Natural killer cell treated with Interleukin-12 subunit alpha and Interleukin-12 subunit beta and Interleukin-15 and Interleukin-18, amount 100 ng/mL, for 72 hours (primary cell): ENCODE results near the gene GNLY. TPM values are rescaled to one million over a fixed set of nuclear protein-coding genes. Genes with fewer than 3 reads are reported as not detected.

Experiments used
- ATAC-seq, 2 donors: fragments of 150-1000 bp; cut with Tn5 transposase in 1 of 2; sonication (Bioruptor Pico), chemical (Tn5 transposase) in 1 of 2; 2 replicates each; pipeline ENCODE4 v1.10.0; 2021
- DNase-seq: peaks from one replicate; pipeline ENCODE4 v3.0.0; 2022; ENCODE audit warnings: low spot score
- H3K27ac Mint-ChIP-seq, 2 donors: 1 replicate in 1 of 2; 2 replicates in 1 of 2; pipeline ENCODE4 v1.8.0; 2022; ENCODE audit warnings: mixed read lengths in 2 of 2, mild to moderate bottlenecking in 1 of 2, moderate library complexity in 1 of 2
- H3K27me3 Mint-ChIP-seq, 2 donors: 1 replicate in 1 of 2; 2 replicates in 1 of 2; pipeline ENCODE4 v1.8.0; 2022; ENCODE audit warnings: mixed read lengths in 2 of 2
- H3K36me3 Mint-ChIP-seq: one replicate; pipeline ENCODE4 v1.8.0; 2022; ENCODE audit warnings: mixed read lengths
- H3K4me1 Mint-ChIP-seq, 2 donors: 1 replicate in 1 of 2; 2 replicates in 1 of 2; pipeline ENCODE4 v1.8.0; 2022; ENCODE audit warnings: low read depth in 2 of 2, mixed read lengths in 2 of 2, mild to moderate bottlenecking in 1 of 2
- H3K4me3 Mint-ChIP-seq: one replicate; pipeline ENCODE4 v1.8.0; 2022; ENCODE audit warnings: mixed read lengths
- H3K9me3 Mint-ChIP-seq: 2 replicates; pipeline ENCODE4 v1.8.0; 2022; ENCODE audit warnings: mixed read lengths
- total RNA-seq, 2 donors: library from RNA; stranded (reverse); gene quantifications; one replicate each; pipeline ENCODE4 v1.2.3, GENCODE V29; 2022

GNLY gene
- total RNA-seq, 2 donors from 2014 or later: 599 to 903 TPM

DNA sequence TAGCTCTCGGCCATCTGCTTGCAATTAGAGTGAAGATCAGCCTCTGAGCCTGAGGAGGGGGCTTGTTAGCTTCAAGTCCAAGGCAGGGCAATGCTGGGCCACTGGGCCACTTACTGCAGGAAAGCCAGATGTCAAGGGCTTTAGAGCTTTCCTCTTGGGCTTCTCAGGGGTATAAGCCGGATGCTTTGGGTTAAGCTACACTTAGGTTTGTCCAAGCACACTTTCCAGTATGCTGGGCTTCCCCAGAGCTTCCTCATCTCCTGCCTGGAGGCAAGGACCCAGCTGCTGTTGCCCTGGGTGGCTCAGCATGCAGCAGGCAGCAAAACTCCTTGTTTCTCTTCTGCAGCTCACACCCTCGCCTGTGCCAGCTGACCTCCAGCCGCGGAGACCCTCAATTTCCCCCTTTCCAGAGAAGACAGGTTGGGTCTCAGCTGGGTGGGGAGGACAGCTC is 30.6 kb downstream of the GNLY start:
- H3K27ac Mint-ChIP-seq: no peak overlapping the region
- H3K4me3 Mint-ChIP-seq: no peak overlapping the region
- DNase-seq (no peak), ATAC-seq (no peak)
- no peaks in the 10 kb centered on the region for H3K36me3 Mint-ChIP-seq
- H3K27me3 Mint-ChIP-seq: peaks cover 0 to 7% of the 10 kb centered on the region in 2 donors
- H3K9me3 Mint-ChIP-seq: no peaks in the 10 kb centered on the region
- H3K4me1 Mint-ChIP-seq: peaks cover 3 to 11% of the 10 kb centered on the region in 2 donors

DNA sequence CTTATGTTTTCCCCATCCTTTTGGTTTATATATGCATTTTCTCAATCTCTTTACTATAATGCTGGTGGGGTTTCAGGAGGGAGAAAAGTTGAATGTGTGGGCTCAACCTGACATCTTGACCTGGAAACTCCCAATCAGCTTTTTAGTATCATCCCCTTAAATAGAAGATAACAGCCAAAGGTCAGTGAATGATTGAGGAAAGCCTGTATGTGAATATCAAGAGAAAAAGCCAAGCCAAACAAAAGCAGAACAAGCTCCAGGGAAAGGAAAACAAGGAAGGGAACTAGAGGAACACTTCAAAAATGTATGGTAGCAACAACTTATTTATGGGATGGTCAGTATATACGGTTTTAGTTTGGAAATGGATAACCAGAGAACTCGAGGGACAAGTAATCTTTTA is 31.3 kb downstream of the GNLY start:
- Mint-ChIP-seq H3K36me3 (no peaks in the 10 kb centered on the region), H3K9me3 (no peaks in the 10 kb centered on the region)

DNA sequence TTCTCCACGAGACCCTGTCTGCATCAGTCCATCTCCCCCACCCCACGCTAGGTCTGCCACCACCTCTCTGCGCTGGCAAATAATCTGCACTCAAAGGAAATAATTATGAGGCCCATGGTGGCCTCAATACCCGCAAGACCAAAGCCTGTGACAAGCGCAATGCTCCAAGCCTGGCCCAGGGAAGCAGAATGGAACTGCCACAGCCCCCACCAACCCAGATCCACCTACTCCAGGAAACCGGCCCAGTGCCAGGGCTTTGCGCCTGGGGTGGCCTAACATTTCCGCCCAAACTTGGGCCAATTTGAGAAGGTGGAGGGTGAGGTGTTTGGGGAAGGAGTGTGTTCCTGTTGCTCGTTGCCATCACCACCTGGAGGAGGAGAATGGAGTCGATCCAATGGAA is 33.6 kb downstream of the GNLY start:
- H3K27me3 Mint-ChIP-seq: peaks cover 0 to 7% of the 10 kb centered on the region in 2 donors
- H3K4me1 Mint-ChIP-seq: peaks cover 3 to 11% of the 10 kb centered on the region in 2 donors
- H3K36me3 Mint-ChIP-seq: no peaks in the 10 kb centered on the region
- H3K4me3 Mint-ChIP-seq: no peak overlapping the region
- no peaks in the 10 kb centered on the region for H3K9me3 Mint-ChIP-seq
- ATAC-seq (no peak), DNase-seq (no peak)
- H3K27ac Mint-ChIP-seq: no peak overlapping the region

More for the DNA sequence above, 31.3 kb downstream of the GNLY start:
- Mint-ChIP-seq H3K27me3 (peaks cover 0 to 7% of the 10 kb centered on the region in 2 donors), H3K4me3 (no peak overlapping the region), H3K4me1 (peaks cover 3 to 11% of the 10 kb centered on the region in 2 donors), H3K27ac (no peak overlapping the region)
- DNase-seq (no peak), ATAC-seq (no peak)

DNA sequence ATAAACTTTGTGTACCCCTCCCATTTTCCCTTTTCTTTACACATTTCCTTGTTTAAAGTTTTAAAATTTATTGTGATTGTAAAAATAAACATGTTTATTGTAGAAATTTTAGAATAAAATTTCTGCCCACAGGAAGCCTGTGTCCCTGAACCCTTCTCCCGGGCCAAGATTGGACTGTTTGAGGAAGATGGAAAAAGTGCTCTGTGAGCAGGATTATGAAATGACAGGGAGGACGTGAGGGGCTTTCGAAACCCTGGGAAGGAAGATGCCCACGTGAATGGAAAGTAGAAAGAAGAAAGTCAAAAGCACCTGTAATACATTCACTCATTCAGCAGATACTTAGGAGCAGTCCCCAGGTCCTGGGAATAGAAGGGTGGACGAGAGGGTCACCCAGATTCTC is 34.2 kb downstream of the GNLY start:
- no peak overlapping the region for H3K4me3 Mint-ChIP-seq
- DNase-seq (no peak), ATAC-seq (no peak)
- H3K9me3 Mint-ChIP-seq: no peaks in the 10 kb centered on the region
- peaks cover 3 to 11% of the 10 kb centered on the region in 2 donors for H3K4me1 Mint-ChIP-seq
- no peak overlapping the region for H3K27ac Mint-ChIP-seq
- H3K36me3 Mint-ChIP-seq: no peaks in the 10 kb centered on the region
- H3K27me3 Mint-ChIP-seq: peaks cover 0 to 7% of the 10 kb centered on the region in 2 donors

GRCh38 chr2:85728883-85729824 is 35.0 kb downstream of the GNLY start:
- Mint-ChIP-seq H3K27ac (peak overlapping the region in 1 of 2 donors; percentile 41), H3K27me3 (peaks cover under 1 to 7% of the 10 kb centered on the region in 2 donors), H3K4me1 (peaks cover 3 to 11% of the 10 kb centered on the region in 2 donors), H3K9me3 (no peaks in the 10 kb centered on the region), H3K36me3 (no peaks in the 10 kb centered on the region), H3K4me3 (peak overlapping the region; percentile 3)
- DNase-seq (peak; percentile 83), ATAC-seq (peak; percentile 81 to 86)

GRCh38 chr2:85729825-85730510 is 35.8 kb downstream of the GNLY start:
- H3K27ac Mint-ChIP-seq: no peak overlapping the region
- H3K27me3 Mint-ChIP-seq: peaks cover 4 to 7% of the 10 kb centered on the region in 2 donors
- peaks cover 3 to 11% of the 10 kb centered on the region in 2 donors for H3K4me1 Mint-ChIP-seq
- DNase-seq (no peak), ATAC-seq (no peak)
- H3K36me3 Mint-ChIP-seq: no peaks in the 10 kb centered on the region
- no peaks in the 10 kb centered on the region for H3K9me3 Mint-ChIP-seq
- no peak overlapping the region for H3K4me3 Mint-ChIP-seq

DNA sequence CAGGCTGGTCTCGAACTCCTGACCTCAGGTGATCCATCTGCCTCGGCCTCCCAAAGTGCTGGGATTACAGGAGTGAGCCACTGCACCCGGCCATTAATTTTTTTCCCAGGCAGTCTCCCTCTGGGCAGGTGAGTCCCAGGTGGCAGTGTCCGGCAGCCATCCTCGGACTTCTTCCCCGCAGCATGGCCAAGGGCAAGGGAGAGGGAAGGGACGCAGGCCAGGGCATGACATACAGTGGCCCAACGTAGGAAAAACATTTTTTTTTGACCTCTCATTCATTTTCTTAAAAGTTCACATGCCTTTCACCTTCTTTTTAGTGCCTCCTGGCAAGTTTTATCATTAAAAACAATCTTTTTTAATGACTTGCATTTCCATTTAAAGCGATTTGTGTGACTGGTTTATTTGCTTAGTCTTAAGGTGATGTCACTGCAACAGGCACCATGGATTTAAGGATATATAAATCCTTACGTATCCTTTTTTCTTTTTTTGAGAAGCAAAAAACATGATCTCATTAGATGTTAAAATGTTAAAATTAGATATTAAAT is 36.6 kb downstream of the GNLY start:
- DNase-seq (no peak), ATAC-seq (no peak)
- Mint-ChIP-seq H3K9me3 (no peaks in the 10 kb centered on the region), H3K4me3 (no peak overlapping the region), H3K27me3 (peaks cover 4 to 7% of the 10 kb centered on the region in 2 donors), H3K4me1 (peaks cover 3 to 11% of the 10 kb centered on the region in 2 donors), H3K36me3 (no peaks in the 10 kb centered on the region), H3K27ac (no peak overlapping the region)

GRCh38 chr2:85731606-85732005 is 37.4 kb downstream of the GNLY start:
- H3K36me3 Mint-ChIP-seq: no peaks in the 10 kb centered on the region
- H3K27ac Mint-ChIP-seq: no peak overlapping the region
- no peaks in the 10 kb centered on the region for H3K9me3 Mint-ChIP-seq
- ATAC-seq (no peak), DNase-seq (no peak)
- no peak overlapping the region for H3K4me3 Mint-ChIP-seq
- H3K27me3 Mint-ChIP-seq: peaks cover 4 to 7% of the 10 kb centered on the region in 2 donors
- peaks cover 3 to 11% of the 10 kb centered on the region in 2 donors for H3K4me1 Mint-ChIP-seq

- Mint-ChIP-seq H3K4me3 (no peak overlapping the region), H3K4me1 (peaks cover 3 to 11% of the 10 kb centered on the region in 2 donors)
Observed at GRCh38 chr2:85732467-85733120, 38.4 kb downstream of the GNLY start.

GRCh38 chr2:85733121-85733960 is 39.2 kb downstream of the GNLY start:
- ATAC-seq: peak in 1 of 2 donors; percentile 25
- no peak overlapping the region for H3K4me3 Mint-ChIP-seq

More at GRCh38 chr2:85732467-85733120, 38.4 kb downstream of the GNLY start:
- Mint-ChIP-seq H3K27ac (no peak overlapping the region), H3K36me3 (no peaks in the 10 kb centered on the region), H3K9me3 (no peaks in the 10 kb centered on the region), H3K27me3 (peaks cover 7 to 10% of the 10 kb centered on the region in 2 donors)
- ATAC-seq: no peak
- DNase-seq: no peak

DNA sequence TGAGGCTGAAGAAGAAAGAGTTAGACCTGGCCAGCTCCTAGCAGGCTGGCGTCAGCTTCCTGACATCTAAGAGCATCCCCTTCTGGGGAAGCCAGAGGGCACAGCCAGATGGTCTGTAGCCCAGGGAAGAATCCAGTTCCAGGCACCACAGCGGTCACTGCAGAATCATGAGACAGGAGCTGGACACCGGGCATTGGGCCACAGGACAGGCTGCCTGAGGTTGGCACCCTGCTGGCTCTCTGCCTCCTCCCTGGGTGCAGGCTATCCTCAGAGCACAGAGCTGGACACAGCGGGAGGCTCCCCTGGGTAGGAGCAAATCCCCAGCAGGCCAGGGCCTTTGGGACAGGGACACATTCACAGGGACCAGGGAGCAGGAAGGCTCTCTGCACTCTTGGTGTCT is 39.9 kb downstream of the GNLY start:
- DNase-seq: no peak
- Mint-ChIP-seq H3K9me3 (no peaks in the 10 kb centered on the region), H3K4me1 (peaks cover 3 to 6% of the 10 kb centered on the region in 2 donors), H3K27me3 (peaks cover 14% of the 10 kb centered on the region in 2 donors), H3K27ac (no peak overlapping the region), H3K4me3 (no peak overlapping the region), H3K36me3 (no peaks in the 10 kb centered on the region)
- ATAC-seq: peak in 1 of 2 donors; percentile 8

More at GRCh38 chr2:85733121-85733960, 39.2 kb downstream of the GNLY start:
- no peaks in the 10 kb centered on the region for H3K9me3 Mint-ChIP-seq
- no peaks in the 10 kb centered on the region for H3K36me3 Mint-ChIP-seq
- peaks cover 3 to 11% of the 10 kb centered on the region in 2 donors for H3K4me1 Mint-ChIP-seq
- H3K27ac Mint-ChIP-seq: no peak overlapping the region
- H3K27me3 Mint-ChIP-seq: peaks cover 10 to 12% of the 10 kb centered on the region in 2 donors
- DNase-seq: no peak

GRCh38 chr2:85734942-85735608 is 40.9 kb downstream of the GNLY start:
- DNase-seq: no peak
- Mint-ChIP-seq H3K4me1 (no peaks in the 10 kb centered on the region), H3K36me3 (no peaks in the 10 kb centered on the region), H3K4me3 (no peak overlapping the region), H3K9me3 (no peaks in the 10 kb centered on the region), H3K27me3 (peaks cover 11 to 20% of the 10 kb centered on the region in 2 donors), H3K27ac (no peak overlapping the region)
- ATAC-seq: no peak
